Measurements from ENCODE around the gene ANKRD65.
A peak's percentile ranks its signal among the peaks of the same experiment; 100 is the strongest.

DNA sequence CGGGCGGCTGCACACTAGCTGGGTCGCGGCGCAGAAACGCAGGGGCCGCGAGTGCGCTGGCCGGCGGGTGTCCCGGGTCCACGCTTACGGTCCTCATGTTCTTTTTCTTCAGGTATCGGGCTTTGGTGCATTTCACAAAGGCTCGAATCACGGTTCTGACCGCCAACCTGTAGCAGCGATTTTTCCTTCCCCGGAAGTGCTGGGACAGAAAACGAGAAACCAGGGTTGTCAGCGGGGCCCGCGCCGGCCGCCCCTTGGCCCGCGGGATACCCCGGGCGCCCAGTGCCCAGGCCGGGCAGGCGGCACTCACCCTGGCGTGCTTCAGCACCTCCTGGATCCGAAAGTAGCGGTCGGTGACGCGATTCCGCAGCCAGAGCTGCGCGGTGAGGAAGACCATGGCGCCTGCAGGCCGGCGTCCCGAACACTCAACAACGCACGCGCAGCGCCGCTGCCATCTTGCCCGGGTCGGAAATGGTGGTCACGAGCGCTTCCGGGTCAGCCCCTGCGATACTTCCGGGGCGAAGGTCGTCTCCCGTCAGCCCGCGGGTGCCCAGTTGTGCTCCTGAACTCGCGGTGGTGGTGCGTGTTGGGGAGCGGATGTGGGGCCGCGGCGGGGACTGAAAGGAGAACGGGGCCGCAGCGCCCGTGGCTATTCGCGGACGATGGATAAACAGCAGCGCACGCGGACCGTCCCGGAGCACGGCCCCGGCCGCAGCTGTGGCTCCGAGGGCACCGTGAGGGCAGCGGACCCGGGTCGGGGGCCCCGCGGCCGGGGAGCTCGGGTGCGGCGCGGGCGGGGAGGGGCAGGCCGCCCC lies 14.0 kb downstream of the ANKRD65 start, which contains the start of gene MRPL20:
- TF ChIP-seq, protein P1, sequence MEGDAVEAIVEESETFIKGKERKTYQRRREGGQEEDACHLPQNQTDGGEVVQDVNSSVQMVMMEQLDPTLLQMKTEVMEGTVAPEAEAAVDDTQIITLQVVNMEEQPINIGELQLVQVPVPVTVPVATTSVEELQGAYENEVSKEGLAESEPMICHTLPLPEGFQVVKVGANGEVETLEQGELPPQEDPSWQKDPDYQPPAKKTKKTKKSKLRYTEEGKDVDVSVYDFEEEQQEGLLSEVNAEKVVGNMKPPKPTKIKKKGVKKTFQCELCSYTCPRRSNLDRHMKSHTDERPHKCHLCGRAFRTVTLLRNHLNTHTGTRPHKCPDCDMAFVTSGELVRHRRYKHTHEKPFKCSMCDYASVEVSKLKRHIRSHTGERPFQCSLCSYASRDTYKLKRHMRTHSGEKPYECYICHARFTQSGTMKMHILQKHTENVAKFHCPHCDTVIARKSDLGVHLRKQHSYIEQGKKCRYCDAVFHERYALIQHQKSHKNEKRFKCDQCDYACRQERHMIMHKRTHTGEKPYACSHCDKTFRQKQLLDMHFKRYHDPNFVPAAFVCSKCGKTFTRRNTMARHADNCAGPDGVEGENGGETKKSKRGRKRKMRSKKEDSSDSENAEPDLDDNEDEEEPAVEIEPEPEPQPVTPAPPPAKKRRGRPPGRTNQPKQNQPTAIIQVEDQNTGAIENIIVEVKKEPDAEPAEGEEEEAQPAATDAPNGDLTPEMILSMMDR (IDR thresholded peaks at IDR 0.05; ENCODE audit: extremely low read depth in 1 of 2, insufficient read depth in 1 of 2, low read depth in 1 of 2, low read length in 2 of 2): no peak
- TF ChIP-seq POLR2A (IDR thresholded peaks at IDR 0.05; ENCODE audit: low read depth, low read length): peak; percentile 89
